SK-N-MC (cell line): ENCODE data around the gene OCEL1.

Source experiments
- EZH2 ChIP-seq: fragments of 200-600 bp; sonication (generic); IDR thresholded peaks from one replicate; pipeline ENCODE4 v1.6.1; 2017; ENCODE audit warnings: antibody characterized with exemption
- POLR2AphosphoS5 ChIP-seq: IDR thresholded peaks from 2 replicates; pipeline ENCODE4 v1.6.1; 2012; ENCODE audit warnings: mild to moderate bottlenecking, low read depth, low read length, borderline replicate concordance

DNA sequence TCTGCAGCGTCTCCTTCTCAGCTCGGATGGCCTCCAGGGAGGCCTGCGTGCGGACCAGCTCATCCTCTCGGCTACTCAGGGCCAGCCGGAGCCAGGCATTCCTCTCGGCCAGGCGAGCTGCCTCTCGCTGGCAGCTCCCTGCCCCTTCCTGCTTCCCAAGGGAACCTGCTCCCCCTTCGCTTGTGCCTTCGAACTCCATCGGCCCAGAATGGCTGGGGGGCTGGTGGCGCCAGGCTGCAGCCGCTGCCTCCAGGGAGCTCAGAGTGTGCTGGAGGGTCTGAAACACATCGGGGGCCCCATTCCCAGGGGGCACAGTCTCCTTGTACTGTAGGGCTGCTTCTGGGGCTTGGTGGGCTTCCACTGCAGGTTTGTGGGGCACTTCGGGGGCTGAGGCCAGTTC is 36.5 kb downstream of the OCEL1 start:
- TF ChIP-seq EZH2 (no peak), POLR2AphosphoS5 (no peak)
